ENCODE measurements around the gene ARHGEF11. TPM values are rescaled to one million over a fixed set of nuclear protein-coding genes. Genes with fewer than 3 reads are reported as not detected.

The ARHGEF11 gene
- total RNA-seq, 1 experiment from 2014 or later: 0.11 TPM

- Histone ChIP-seq H2AFZ (ENCODE audit: low read length) (no peak overlapping the region), H3K36me3 (ENCODE audit: insufficient read depth, low read length) (no peaks in the 10 kb centered on the region), H3K4me2 (ENCODE audit: low read depth, low read length, poor library complexity, severe bottlenecking) (no peak overlapping the region), H4K20me1 (ENCODE audit: insufficient read depth, low read depth, low read length) (no peaks in the 10 kb centered on the region), H3K27me3 (ENCODE audit: low read length) (no peaks in the 10 kb centered on the region), H3K4me1 (ENCODE audit: low read length) (no peaks in the 10 kb centered on the region), H3K27ac (ENCODE audit: low read length) (no peak overlapping the region), H3K9me3 (ENCODE audit: low read length) (no peaks in the 10 kb centered on the region), H3K79me2 (ENCODE audit: low read length) (no peaks in the 10 kb centered on the region), H3K4me3 (ENCODE audit: low read length) (no peak overlapping the region), H3K9ac (ENCODE audit: low read length) (no peak overlapping the region), H3K9me2 (replicated peaks; ENCODE audit: insufficient read depth, low read length) (no peaks in the 10 kb centered on the region)
- DNase-seq: no peak
These were observed 39.6 kb downstream of the ARHGEF11 start for GRCh38 chr1:157005965-157006364.

GRCh38 chr1:157004806-157005205, 40.7 kb downstream of the ARHGEF11 start:
- H3K27me3 ChIP-seq (ENCODE audit: low read length): no peaks in the 10 kb centered on the region
- H3K36me3 ChIP-seq (ENCODE audit: insufficient read depth, low read length): no peaks in the 10 kb centered on the region
- no peaks in the 10 kb centered on the region for H3K79me2 ChIP-seq (ENCODE audit: low read length)
- H3K4me1 ChIP-seq (ENCODE audit: low read length): no peaks in the 10 kb centered on the region
- no peaks in the 10 kb centered on the region for H3K9me2 ChIP-seq (replicated peaks; ENCODE audit: insufficient read depth, low read length)
- no peak overlapping the region for H3K4me2 ChIP-seq (ENCODE audit: low read depth, low read length, poor library complexity, severe bottlenecking)
- no peak overlapping the region for H3K4me3 ChIP-seq (ENCODE audit: low read length)
- no peak overlapping the region for H2AFZ ChIP-seq (ENCODE audit: low read length)
- DNase-seq: no peak
- no peaks in the 10 kb centered on the region for H4K20me1 ChIP-seq (ENCODE audit: insufficient read depth, low read depth, low read length)
- H3K27ac ChIP-seq (ENCODE audit: low read length): no peak overlapping the region
- no peaks in the 10 kb centered on the region for H3K9me3 ChIP-seq (ENCODE audit: low read length)
- no peak overlapping the region for H3K9ac ChIP-seq (ENCODE audit: low read length)

GRCh38 chr1:157004327-157004726, 41.2 kb downstream of the ARHGEF11 start:
- Histone ChIP-seq H3K4me3 (ENCODE audit: low read length) (no peak overlapping the region), H3K4me2 (ENCODE audit: low read depth, low read length, poor library complexity, severe bottlenecking) (no peak overlapping the region), H3K4me1 (ENCODE audit: low read length) (no peaks in the 10 kb centered on the region), H3K27ac (ENCODE audit: low read length) (no peak overlapping the region), H3K9me2 (replicated peaks; ENCODE audit: insufficient read depth, low read length) (no peaks in the 10 kb centered on the region), H3K9ac (ENCODE audit: low read length) (no peak overlapping the region), H2AFZ (ENCODE audit: low read length) (no peak overlapping the region), H3K79me2 (ENCODE audit: low read length) (no peaks in the 10 kb centered on the region), H3K9me3 (ENCODE audit: low read length) (no peaks in the 10 kb centered on the region), H3K36me3 (ENCODE audit: insufficient read depth, low read length) (no peaks in the 10 kb centered on the region), H4K20me1 (ENCODE audit: insufficient read depth, low read depth, low read length) (no peaks in the 10 kb centered on the region), H3K27me3 (ENCODE audit: low read length) (no peaks in the 10 kb centered on the region)
- no peak for DNase-seq

- no peak overlapping the region for H3K4me3 ChIP-seq (ENCODE audit: low read length)
- no peaks in the 10 kb centered on the region for H3K27me3 ChIP-seq (ENCODE audit: low read length)
- DNase-seq: no peak
- no peaks in the 10 kb centered on the region for H3K79me2 ChIP-seq (ENCODE audit: low read length)
- no peaks in the 10 kb centered on the region for H4K20me1 ChIP-seq (ENCODE audit: insufficient read depth, low read depth, low read length)
- no peaks in the 10 kb centered on the region for H3K4me1 ChIP-seq (ENCODE audit: low read length)
- H3K36me3 ChIP-seq (ENCODE audit: insufficient read depth, low read length): no peaks in the 10 kb centered on the region
- H3K9me2 ChIP-seq (replicated peaks; ENCODE audit: insufficient read depth, low read length): no peaks in the 10 kb centered on the region
- no peak overlapping the region for H3K9ac ChIP-seq (ENCODE audit: low read length)
- no peak overlapping the region for H3K27ac ChIP-seq (ENCODE audit: low read length)
- no peaks in the 10 kb centered on the region for H3K9me3 ChIP-seq (ENCODE audit: low read length)
- H3K4me2 ChIP-seq (ENCODE audit: low read depth, low read length, poor library complexity, severe bottlenecking): no peak overlapping the region
- H2AFZ ChIP-seq (ENCODE audit: low read length): no peak overlapping the region
These were observed 44.2 kb downstream of the ARHGEF11 start for GRCh38 chr1:157001304-157001703.

GRCh38 chr1:157000686-157001085, 44.9 kb downstream of the ARHGEF11 start:
- Histone ChIP-seq H3K9me2 (replicated peaks; ENCODE audit: insufficient read depth, low read length) (no peaks in the 10 kb centered on the region), H3K4me3 (ENCODE audit: low read length) (no peak overlapping the region), H4K20me1 (ENCODE audit: insufficient read depth, low read depth, low read length) (no peaks in the 10 kb centered on the region), H3K9me3 (ENCODE audit: low read length) (no peaks in the 10 kb centered on the region), H3K27me3 (ENCODE audit: low read length) (no peaks in the 10 kb centered on the region), H3K36me3 (ENCODE audit: insufficient read depth, low read length) (no peaks in the 10 kb centered on the region), H3K79me2 (ENCODE audit: low read length) (no peaks in the 10 kb centered on the region), H3K4me1 (ENCODE audit: low read length) (no peaks in the 10 kb centered on the region), H3K4me2 (ENCODE audit: low read depth, low read length, poor library complexity, severe bottlenecking) (no peak overlapping the region), H3K27ac (ENCODE audit: low read length) (no peak overlapping the region), H3K9ac (ENCODE audit: low read length) (no peak overlapping the region), H2AFZ (ENCODE audit: low read length) (no peak overlapping the region)
- no peak for DNase-seq

- H4K20me1 ChIP-seq (ENCODE audit: insufficient read depth, low read depth, low read length): no peaks in the 10 kb centered on the region
- H2AFZ ChIP-seq (ENCODE audit: low read length): no peak overlapping the region
- H3K79me2 ChIP-seq (ENCODE audit: low read length): no peaks in the 10 kb centered on the region
- H3K27ac ChIP-seq (ENCODE audit: low read length): no peak overlapping the region
- H3K4me1 ChIP-seq (ENCODE audit: low read length): no peaks in the 10 kb centered on the region
- no peaks in the 10 kb centered on the region for H3K36me3 ChIP-seq (ENCODE audit: insufficient read depth, low read length)
- no peaks in the 10 kb centered on the region for H3K9me3 ChIP-seq (ENCODE audit: low read length)
- no peak overlapping the region for H3K9ac ChIP-seq (ENCODE audit: low read length)
- no peaks in the 10 kb centered on the region for H3K27me3 ChIP-seq (ENCODE audit: low read length)
- no peak for DNase-seq
- no peak overlapping the region for H3K4me3 ChIP-seq (ENCODE audit: low read length)
- no peaks in the 10 kb centered on the region for H3K9me2 ChIP-seq (replicated peaks; ENCODE audit: insufficient read depth, low read length)
- H3K4me2 ChIP-seq (ENCODE audit: low read depth, low read length, poor library complexity, severe bottlenecking): no peak overlapping the region
These were observed 45.8 kb downstream of the ARHGEF11 start for GRCh38 chr1:156999596-157000320.

GRCh38 chr1:156998840-156999500, 46.6 kb downstream of the ARHGEF11 start:
- Histone ChIP-seq H3K4me3 (ENCODE audit: low read length) (no peak overlapping the region), H3K9ac (ENCODE audit: low read length) (no peak overlapping the region), H3K27me3 (ENCODE audit: low read length) (no peaks in the 10 kb centered on the region), H4K20me1 (ENCODE audit: insufficient read depth, low read depth, low read length) (no peaks in the 10 kb centered on the region), H3K9me2 (replicated peaks; ENCODE audit: insufficient read depth, low read length) (no peaks in the 10 kb centered on the region), H3K4me2 (ENCODE audit: low read depth, low read length, poor library complexity, severe bottlenecking) (no peak overlapping the region), H3K27ac (ENCODE audit: low read length) (no peak overlapping the region), H3K36me3 (ENCODE audit: insufficient read depth, low read length) (no peaks in the 10 kb centered on the region), H2AFZ (ENCODE audit: low read length) (no peak overlapping the region), H3K9me3 (ENCODE audit: low read length) (no peaks in the 10 kb centered on the region), H3K79me2 (ENCODE audit: low read length) (no peaks in the 10 kb centered on the region), H3K4me1 (ENCODE audit: low read length) (no peaks in the 10 kb centered on the region)
- no peak for DNase-seq

GRCh38 chr1:156998301-156998700, 47.2 kb downstream of the ARHGEF11 start:
- no peak overlapping the region for H3K9ac ChIP-seq (ENCODE audit: low read length)
- DNase-seq: no peak
- H3K27ac ChIP-seq (ENCODE audit: low read length): no peak overlapping the region
- no peaks in the 10 kb centered on the region for H3K36me3 ChIP-seq (ENCODE audit: insufficient read depth, low read length)
- H2AFZ ChIP-seq (ENCODE audit: low read length): no peak overlapping the region
- no peaks in the 10 kb centered on the region for H3K9me3 ChIP-seq (ENCODE audit: low read length)
- no peak overlapping the region for H3K4me3 ChIP-seq (ENCODE audit: low read length)
- no peaks in the 10 kb centered on the region for H3K27me3 ChIP-seq (ENCODE audit: low read length)
- no peaks in the 10 kb centered on the region for H3K9me2 ChIP-seq (replicated peaks; ENCODE audit: insufficient read depth, low read length)
- no peaks in the 10 kb centered on the region for H3K79me2 ChIP-seq (ENCODE audit: low read length)
- H3K4me2 ChIP-seq (ENCODE audit: low read depth, low read length, poor library complexity, severe bottlenecking): no peak overlapping the region
- H4K20me1 ChIP-seq (ENCODE audit: insufficient read depth, low read depth, low read length): no peaks in the 10 kb centered on the region
- no peaks in the 10 kb centered on the region for H3K4me1 ChIP-seq (ENCODE audit: low read length)

Measured in Karpas-422 (cell line).